ENCODE data around the gene TPO.

DNA sequence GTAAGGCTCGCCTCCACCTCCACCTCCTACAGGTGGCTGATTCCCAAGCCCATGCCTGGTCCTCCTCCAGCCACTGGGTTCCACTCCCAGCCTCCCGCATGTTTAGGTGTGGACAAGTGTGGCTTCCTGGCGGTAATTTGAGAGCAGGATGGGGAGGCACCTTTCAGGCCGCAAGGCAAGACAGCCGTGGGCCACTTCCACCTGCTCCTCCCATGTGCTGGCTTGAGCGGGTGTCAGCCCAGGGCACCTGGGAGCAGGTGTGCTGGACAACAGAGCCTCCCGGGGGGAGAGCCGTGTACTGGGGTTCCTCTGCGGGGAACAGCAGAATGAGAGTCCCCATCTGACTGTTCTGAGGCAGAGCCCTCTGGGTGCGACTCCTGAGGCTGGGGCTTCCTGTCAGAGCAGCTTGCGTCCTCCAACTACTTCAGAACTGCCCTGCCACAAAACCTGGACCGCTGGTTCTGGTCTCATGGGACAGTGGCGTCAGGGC is 83.9 kb downstream of the TPO start:
- TF ChIP-seq CTCF (IDR thresholded peaks at IDR 0.05; ENCODE audit: poor library complexity): no peak
- no peak for TF ChIP-seq EZH2 (IDR thresholded peaks at IDR 0.05; ENCODE audit: borderline replicate concordance)

Measured in hepatocyte (in vitro differentiated cells).